NCI-H2107 treated with DMSO at 0.1 percent for 48 hours (cell line): ENCODE measurements around the gene GOLT1A.

Source experiments
- DNase-seq: peaks from one replicate; lab custom pipeline; 2025; ENCODE audit not compliant: unreplicated experiment; lab: John Stamatoyannopoulos, UW

GOLT1A gene

GRCh38 chr1:204194080-204194479 is 19.7 kb downstream of the GOLT1A start:
- no peak for DNase-seq

DNA sequence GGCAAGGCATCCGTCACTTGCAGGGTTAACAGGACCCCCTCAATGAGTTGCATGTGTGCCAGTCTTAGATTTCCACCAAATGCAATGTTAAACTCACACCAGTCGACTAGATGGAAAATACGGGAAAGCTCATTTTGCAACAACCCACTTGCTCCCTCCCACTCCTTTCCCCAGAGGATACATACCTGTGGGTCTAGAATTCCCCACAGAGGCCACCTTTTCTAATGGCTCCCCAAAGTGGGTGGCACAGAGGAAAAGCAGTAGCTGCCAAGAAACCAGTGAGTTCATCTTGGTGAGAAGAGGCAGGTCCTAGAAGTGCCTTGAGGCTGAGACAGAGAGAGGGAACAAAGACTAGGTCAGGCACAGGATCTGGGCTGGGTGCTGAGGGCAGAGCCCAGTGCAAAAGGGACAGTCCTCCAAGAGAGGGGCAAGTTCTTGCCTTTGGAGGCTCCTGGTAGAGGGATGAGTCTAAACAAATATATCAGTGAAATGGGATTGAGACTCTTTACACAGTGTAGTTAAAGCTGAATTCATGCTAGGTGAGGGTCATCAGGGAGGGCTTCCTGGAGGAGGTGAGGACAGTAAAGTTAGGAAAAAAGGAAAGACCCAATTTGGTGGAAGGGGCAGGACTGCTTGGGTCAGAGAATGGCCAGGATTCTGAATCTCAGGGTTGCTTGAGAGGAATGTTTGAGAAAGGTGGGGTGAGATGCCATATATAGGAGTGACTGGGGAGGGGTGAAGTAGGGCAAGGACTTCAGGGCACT is 21.0 kb downstream of the GOLT1A start:
- DNase-seq: peak; percentile 50

- DNase-seq: peak; percentile 95
Measured at GRCh38 chr1:204192046-204192445, 21.7 kb downstream of the GOLT1A start.

- DNase-seq: peak; percentile 58
Measured at GRCh38 chr1:204191456-204191855, 22.3 kb downstream of the GOLT1A start.

GRCh38 chr1:204190212-204191211 is 23.3 kb downstream of the GOLT1A start:
- peak; percentile 55 for DNase-seq

- DNase-seq: no peak
Measured at GRCh38 chr1:204188959-204189639, 24.7 kb downstream of the GOLT1A start.

GRCh38 chr1:204186597-204186996 is 27.2 kb downstream of the GOLT1A start:
- DNase-seq: no peak

- no peak for DNase-seq
Measured at GRCh38 chr1:204181116-204181515, 32.7 kb downstream of the GOLT1A start.

DNA sequence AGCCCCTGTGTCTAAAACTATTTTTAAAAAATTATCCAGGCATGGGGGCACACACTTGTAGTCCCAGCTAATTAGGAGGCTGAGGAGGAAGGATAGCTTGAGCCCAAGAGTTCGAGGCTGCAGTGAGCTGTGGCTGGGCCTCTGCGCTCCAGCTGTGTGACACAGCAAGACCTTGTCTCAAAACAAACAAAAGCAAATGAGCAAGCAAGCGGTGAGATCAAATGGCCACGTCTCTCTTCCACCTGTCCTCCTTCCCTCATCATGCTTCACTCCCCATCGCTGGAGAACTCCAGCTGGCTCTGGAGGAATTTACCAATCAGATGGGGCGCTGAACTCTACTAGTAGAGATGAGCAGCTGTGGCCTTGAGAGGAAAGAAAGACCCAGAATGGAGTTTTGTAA is 33.7 kb downstream of the GOLT1A start:
- DNase-seq: no peak

GRCh38 chr1:204178487-204179281 is 35.1 kb downstream of the GOLT1A start:
- no peak for DNase-seq

GRCh38 chr1:204177133-204177532 is 36.7 kb downstream of the GOLT1A start:
- DNase-seq: no peak

DNA sequence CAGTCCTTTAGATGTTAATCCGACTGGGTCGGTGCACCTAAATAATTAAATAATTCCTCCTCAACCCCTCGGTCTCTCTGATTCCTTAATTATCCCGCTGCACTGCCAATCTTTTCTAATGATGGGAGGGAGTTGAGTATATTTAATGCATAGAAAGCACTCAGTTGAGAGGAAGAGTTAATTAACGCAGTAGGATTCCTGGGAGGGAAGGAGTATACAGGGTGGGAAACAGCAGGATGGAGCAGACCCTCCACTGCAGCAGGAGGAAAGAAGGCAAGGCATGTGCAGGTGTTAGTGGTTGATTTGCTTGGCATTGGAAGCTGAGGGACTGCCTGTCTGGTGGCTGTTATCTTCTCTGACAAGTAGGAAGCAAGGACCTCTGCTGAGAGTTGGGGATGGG is 37.7 kb downstream of the GOLT1A start:
- no peak for DNase-seq

DNA sequence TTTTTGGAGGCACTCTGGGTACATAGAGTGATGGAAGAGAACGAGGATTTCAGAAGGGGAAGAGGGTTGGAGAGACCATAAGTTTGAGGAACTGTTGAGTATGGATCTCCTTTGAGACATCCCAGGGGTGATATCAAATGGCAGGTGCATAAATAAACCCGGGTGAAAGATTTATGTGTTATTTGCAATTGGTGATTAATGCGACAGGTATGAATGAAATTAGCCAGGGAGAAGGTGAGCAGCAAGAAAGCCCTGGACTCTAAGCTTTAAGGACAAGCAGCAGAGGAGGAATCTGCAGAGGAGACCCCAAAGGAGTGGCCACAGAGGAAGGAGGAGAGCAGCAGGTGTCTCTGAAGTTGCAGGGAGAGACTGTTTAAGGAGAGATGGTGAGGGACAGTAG is 38.8 kb downstream of the GOLT1A start:
- DNase-seq: no peak

DNA sequence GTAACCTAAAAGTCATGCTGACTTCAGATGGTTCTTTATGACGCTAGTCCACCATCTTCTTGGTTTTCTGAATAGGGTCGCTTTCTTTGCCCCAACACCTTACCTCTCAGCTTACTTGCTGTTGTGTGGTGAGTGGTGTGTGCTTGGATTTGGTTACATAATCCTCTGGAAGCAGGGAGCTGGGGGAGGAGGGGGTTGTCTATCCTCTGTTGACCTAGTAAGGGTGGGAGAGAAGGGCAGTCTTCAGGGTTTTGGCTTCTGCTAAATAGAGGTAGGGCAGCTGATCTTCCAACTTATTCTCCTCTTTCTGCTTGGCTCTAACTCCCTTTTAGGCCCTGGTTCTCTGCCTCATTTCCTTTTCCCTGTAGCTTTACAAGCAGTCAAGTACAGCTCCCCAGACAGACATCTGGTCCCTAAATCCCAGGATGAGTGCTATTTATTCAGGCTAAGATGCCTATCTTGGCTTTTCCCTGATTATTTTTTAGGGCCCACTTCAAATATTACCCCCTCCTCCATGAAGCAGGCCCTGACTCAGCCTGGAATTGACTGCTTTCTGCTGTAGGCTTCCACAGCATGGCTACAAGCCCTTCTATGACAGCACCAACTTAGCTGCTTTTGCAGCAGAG is 41.3 kb downstream of the GOLT1A start:
- no peak for DNase-seq

DNA sequence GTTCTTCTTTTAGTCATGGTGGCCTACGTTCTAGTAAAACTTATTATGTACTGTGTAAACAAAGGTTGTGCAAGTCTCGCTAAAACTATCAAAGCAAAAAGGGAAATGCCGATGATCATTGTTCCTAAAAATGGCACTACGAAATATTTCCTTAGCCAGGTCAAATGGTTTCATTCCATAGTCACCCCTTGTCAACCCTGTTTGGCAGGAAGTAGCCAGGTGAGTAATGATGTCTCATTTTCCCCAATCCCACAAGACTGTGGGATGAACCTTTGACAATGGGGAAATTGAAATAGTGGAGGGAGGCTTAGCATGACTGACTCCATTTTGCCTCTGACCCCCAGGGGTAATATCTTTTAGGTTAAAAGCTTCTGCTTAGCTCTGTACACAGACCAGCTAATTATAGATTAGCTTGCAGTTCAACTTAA is 42.0 kb downstream of the GOLT1A start:
- DNase-seq: no peak

DNA sequence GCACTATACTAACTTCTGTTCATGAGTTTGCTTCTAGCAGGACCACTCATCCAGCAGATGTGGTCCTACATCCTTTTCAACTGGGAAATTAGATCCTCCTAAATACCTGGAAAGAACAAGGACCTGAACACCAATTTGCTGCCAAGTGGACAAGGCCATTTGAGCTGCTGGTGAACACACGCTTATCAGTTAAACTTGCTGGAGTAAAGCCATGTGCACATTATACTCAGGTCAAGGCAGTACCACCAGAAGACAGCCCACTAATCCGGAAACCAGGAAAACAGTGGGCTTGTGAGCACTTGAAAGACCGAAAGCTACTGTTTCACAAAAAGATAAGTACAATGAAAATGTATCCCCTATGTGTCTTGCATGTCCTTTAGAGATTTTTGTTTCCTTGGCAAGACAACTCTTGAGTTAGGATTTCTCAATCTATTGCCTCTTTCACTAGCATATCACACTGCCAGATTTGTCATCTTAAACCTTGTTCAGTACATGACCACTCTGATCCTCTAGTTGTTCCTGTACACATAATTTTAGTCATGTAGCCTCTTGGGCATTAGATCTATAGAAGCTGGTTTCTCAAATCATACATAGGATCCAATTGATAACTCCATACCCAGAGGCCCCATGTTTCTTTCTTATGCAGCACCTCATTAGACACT is 43.2 kb downstream of the GOLT1A start:
- no peak for DNase-seq

- no peak for DNase-seq
Measured at GRCh38 chr1:204169858-204170257, 43.9 kb downstream of the GOLT1A start.

- DNase-seq: no peak
Measured at GRCh38 chr1:204167730-204168129, 46.1 kb downstream of the GOLT1A start.

DNA sequence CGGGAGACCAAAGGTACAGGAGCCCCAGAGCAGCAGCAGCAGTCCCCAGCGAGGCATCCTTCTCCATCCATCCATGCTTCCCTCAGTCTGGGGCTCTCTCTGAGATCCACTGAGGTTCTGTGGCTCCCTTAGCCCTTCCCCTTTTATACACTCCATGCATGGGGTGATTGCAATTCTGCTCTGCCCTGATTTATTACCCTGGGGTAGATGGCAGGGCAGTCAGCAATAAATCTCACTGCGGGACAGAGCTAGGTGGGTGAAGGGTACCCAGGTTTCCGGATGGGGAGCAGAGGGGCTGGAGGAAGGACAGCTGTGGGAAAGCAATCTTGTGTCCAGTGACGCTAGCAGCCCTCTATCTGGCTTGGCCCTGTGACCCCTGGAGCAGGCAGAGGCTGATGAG is 47.6 kb downstream of the GOLT1A start, which contains the start of gene REN:
Gene REN, minus strand, starts transcription at position 119 of the 400 bp plus-strand sequence. Its CDS starts 44 bp downstream, at position 75.
- DNase-seq: no peak
